ENCODE measurements around the gene LMX1B. TPM values are rescaled to one million over a fixed set of nuclear protein-coding genes. Genes with fewer than 3 reads are reported as not detected.
A peak's percentile ranks its signal among the peaks of the same experiment; 100 is the strongest.

The LMX1B gene
- total and polyA plus RNA-seq, 7 donors: 0.12 to 1.4 (median 0.16) TPM; not detected in 2

DNA sequence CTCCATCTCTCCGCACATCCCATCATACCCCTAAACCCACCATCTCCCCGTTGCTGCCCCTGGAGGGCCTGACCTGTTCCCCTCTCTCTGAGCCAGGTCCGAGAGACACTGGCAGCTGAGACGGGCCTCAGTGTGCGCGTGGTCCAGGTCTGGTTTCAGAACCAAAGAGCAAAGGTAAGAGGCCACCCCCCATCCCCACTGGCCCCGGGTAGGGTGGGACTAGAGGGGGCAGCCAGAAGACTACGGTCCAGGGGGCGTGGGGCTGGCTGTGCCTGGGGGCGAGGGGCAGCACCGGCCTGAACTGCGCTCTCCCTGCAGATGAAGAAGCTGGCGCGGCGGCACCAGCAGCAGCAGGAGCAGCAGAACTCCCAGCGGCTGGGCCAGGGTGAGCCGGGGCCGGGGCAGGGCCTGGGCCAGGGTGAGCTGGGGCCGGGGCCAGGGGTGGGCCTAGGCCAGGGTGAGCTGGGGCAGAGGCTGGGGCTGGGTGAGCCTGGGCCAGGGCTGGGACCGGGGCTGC lies 79.8 kb downstream of the LMX1B start:
- intact Hi-C loops (cut with DNase I): no loop called here
- no peaks in the 10 kb centered on the region for H3K4me1 ChIP-seq
- no peak overlapping the region for H3K27ac ChIP-seq
- no peaks in the 10 kb centered on the region for H3K9me3 ChIP-seq
- H3K27me3 ChIP-seq: peaks cover 10 to 30% (median 17%) of the 10 kb centered on the region in 3 donors
- peak; percentile 58 for DNase-seq
- 87 to 92% methylated on average over 20 of the region's 20 CpGs for WGBS, 2 donors
- TF ChIP-seq POLR2A (IDR thresholded peaks at IDR 0.05): no peak
- no peak for TF ChIP-seq POLR2AphosphoS5 (IDR thresholded peaks at IDR 0.05)
- TF ChIP-seq EP300 (IDR thresholded peaks at IDR 0.05): no peak
- TF ChIP-seq, protein P1, sequence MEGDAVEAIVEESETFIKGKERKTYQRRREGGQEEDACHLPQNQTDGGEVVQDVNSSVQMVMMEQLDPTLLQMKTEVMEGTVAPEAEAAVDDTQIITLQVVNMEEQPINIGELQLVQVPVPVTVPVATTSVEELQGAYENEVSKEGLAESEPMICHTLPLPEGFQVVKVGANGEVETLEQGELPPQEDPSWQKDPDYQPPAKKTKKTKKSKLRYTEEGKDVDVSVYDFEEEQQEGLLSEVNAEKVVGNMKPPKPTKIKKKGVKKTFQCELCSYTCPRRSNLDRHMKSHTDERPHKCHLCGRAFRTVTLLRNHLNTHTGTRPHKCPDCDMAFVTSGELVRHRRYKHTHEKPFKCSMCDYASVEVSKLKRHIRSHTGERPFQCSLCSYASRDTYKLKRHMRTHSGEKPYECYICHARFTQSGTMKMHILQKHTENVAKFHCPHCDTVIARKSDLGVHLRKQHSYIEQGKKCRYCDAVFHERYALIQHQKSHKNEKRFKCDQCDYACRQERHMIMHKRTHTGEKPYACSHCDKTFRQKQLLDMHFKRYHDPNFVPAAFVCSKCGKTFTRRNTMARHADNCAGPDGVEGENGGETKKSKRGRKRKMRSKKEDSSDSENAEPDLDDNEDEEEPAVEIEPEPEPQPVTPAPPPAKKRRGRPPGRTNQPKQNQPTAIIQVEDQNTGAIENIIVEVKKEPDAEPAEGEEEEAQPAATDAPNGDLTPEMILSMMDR (IDR thresholded peaks at IDR 0.05): no peak
- no peak overlapping the region for H3K4me3 ChIP-seq
- H3K36me3 ChIP-seq: no peaks in the 10 kb centered on the region

DNA sequence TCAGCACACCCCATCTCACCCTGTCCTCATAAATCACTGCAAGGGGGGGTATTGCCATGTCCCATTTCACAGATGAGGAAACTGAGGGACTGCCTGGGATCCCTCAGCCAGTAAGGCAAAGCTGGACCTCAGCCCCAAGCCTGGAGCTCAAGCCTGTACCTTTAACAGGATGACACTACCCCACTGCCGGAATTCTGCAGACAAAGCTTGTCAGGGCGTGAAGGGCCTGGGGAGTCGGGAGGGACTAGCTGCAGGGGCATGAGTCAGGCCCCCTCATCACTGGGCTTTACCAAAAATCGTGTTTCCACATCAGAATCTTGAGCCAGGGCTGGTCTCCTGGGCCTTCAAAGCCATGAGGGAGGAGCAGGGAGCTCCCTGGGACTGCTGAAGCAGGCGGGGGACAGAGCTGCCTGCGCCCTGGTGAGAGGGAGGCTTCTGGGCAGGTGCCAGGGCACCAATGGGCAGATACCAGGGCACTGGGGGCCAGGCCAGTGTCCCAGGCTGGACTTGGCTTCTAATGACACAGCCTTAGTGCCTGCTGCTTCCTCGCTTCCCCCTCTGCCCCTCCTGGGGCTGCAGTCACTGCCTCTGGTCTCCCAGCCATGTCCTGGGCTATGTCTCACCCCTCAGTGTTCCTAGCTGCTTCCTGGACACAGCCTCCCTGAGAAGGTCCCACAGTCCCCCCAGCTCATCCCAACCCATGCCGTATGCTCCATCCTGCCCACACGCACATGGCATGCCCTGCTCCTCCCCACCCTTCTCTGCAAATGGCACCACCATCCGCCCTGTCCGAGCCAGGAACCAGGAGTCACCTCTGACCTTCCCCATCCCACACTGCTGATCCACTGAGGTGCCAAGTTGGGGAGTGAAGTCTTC lies 80.7 kb downstream of the LMX1B start:
- 32 to 70% methylated on average over 11 of the region's 11 CpGs for WGBS, 2 donors
- H3K9me3 ChIP-seq: no peaks in the 10 kb centered on the region
- no peak overlapping the region for H3K27ac ChIP-seq
- H3K36me3 ChIP-seq: no peaks in the 10 kb centered on the region
- no peaks in the 10 kb centered on the region for H3K4me1 ChIP-seq
- no peak overlapping the region for H3K4me3 ChIP-seq
- TF ChIP-seq POLR2AphosphoS5 (IDR thresholded peaks at IDR 0.05): no peak
- TF ChIP-seq, protein P1 (IDR thresholded peaks at IDR 0.05): no peak
- TF ChIP-seq POLR2A (IDR thresholded peaks at IDR 0.05): no peak
- TF ChIP-seq EP300 (IDR thresholded peaks at IDR 0.05): no peak
- intact Hi-C loops (cut with DNase I): no loop called here
- H3K27me3 ChIP-seq: peaks cover 4 to 20% (median 7%) of the 10 kb centered on the region in 3 donors
- peak; percentile 51 for DNase-seq

DNA sequence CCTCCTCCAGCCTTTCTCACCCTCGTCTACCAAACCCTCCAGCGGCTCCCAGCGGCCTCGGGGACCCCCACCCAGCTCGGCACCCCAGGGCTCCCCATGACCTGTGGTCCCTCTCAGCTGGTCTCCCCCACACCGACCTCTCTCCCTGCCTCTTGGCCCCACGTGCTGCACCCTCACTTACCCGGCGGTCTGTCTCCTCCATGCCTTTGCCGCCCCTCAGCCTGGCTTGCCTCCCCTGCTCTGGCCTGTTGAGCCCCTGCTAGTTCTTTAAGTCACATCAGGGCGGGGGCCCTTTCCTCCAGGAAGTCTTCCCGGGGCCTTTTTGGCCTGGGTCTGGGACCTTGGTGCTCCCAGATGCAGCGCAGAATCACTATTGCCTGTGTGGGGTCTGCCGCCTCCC lies 81.5 kb downstream of the LMX1B start:
- Histone ChIP-seq H3K27me3 (peaks cover 0 to 16% (median under 1%) of the 10 kb centered on the region in 3 donors), H3K27ac (no peak overlapping the region)

DNA sequence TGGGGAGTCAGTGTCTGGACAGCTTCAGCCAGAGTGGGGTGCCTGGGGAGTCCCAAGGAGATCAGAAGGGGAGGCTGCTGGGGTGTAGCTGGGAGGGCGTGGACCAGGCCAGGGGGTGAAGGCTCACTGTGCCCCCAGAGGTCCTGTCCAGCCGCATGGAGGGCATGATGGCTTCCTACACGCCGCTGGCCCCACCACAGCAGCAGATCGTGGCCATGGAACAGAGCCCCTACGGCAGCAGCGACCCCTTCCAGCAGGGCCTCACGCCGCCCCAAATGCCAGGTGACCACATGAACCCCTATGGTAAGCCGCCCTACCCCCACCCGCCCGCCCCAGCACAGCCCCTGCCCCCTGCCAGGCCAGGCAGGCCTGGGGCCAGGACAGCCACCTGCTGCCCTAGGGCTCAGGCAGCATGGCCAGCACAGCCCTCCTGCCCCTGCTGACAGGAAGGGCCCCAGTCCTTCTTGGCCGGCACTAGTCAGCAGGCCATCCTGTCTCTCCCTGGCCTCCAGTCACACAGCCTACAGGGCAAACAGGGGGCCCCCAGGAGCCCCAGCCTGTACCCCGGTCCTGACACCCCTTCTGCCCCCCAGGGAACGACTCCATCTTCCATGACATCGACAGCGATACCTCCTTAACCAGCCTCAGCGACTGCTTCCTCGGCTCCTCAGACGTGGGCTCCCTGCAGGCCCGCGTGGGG lies 82.1 kb downstream of the LMX1B start:
- H3K27me3 ChIP-seq: peaks cover 0 to 16% (median 0%) of the 10 kb centered on the region in 3 donors
- intact Hi-C loops (cut with DNase I): no loop called here
- no peaks in the 10 kb centered on the region for H3K36me3 ChIP-seq
- H3K9me3 ChIP-seq: no peaks in the 10 kb centered on the region
- H3K4me1 ChIP-seq: no peaks in the 10 kb centered on the region
- 79 to 85% methylated on average over 22 of the region's 22 CpGs for WGBS, 2 donors
- DNase-seq: peak; percentile 52
- TF ChIP-seq EP300 (IDR thresholded peaks at IDR 0.05): no peak
- H3K27ac ChIP-seq: no peak overlapping the region
- H3K4me3 ChIP-seq: no peak overlapping the region

More for the DNA sequence above, 81.5 kb downstream of the LMX1B start:
- H3K4me3 ChIP-seq: no peak overlapping the region
- H3K4me1 ChIP-seq: no peaks in the 10 kb centered on the region
- intact Hi-C loops (cut with DNase I): no loop called here
- H3K36me3 ChIP-seq: no peaks in the 10 kb centered on the region
- WGBS, 2 donors: 76 to 81% methylated on average over 14 of the region's 14 CpGs
- no peak for DNase-seq
- no peaks in the 10 kb centered on the region for H3K9me3 ChIP-seq
- TF ChIP-seq, protein P1 (IDR thresholded peaks at IDR 0.05): no peak
- TF ChIP-seq POLR2AphosphoS5 (IDR thresholded peaks at IDR 0.05) (no peak), EP300 (IDR thresholded peaks at IDR 0.05) (no peak), POLR2A (IDR thresholded peaks at IDR 0.05) (no peak)

Data from sigmoid colon (tissue), 7 donors.